Measurements from ENCODE around the gene PCDHA6.
"Not testable (repeated sequence)": the region's sequence is repeated elsewhere in the genome, so short reads cannot be mapped to it uniquely, and the experiment has no call there.

PCDHA6 gene

GRCh38 chr5:140827704-140828361 is at the start of gene PCDHA6:
Gene PCDHA6 (plus strand): TSS chr5:140827960. CDS start chr5:140828092, 132 bp downstream.
- no peak for DNase-seq

GRCh38 chr5:140780512-140780911 is 47.2 kb upstream of the PCDHA6 start:
- DNase-seq: no peak

- no peak for DNase-seq
Observed at GRCh38 chr5:140785905-140786686, 41.7 kb upstream of the PCDHA6 start, which contains the start of gene PCDHA1. Gene PCDHA1 (plus strand): TSS chr5:140786140.

- not testable (repeated sequence) for DNase-seq
Observed at GRCh38 chr5:140787422-140787821, 40.3 kb upstream of the PCDHA6 start.

- DNase-seq: not testable (repeated sequence)
Observed at GRCh38 chr5:140787849-140788504, 39.8 kb upstream of the PCDHA6 start.

GRCh38 chr5:140791089-140791488 is 36.7 kb upstream of the PCDHA6 start:
- DNase-seq: no peak

- DNase-seq: no peak
Observed at GRCh38 chr5:140794595-140795258, 33.0 kb upstream of the PCDHA6 start, which contains the start of gene PCDHA2. Gene PCDHA2 (plus strand): TSS chr5:140794852.

GRCh38 chr5:140795259-140795641 is 32.5 kb upstream of the PCDHA6 start:
- DNase-seq: no peak

- not testable (repeated sequence) for DNase-seq
Observed at GRCh38 chr5:140796072-140796717, 31.6 kb upstream of the PCDHA6 start.

- DNase-seq: no peak
Observed at GRCh38 chr5:140796718-140797095, 31.1 kb upstream of the PCDHA6 start.

- no peak for DNase-seq
Observed at GRCh38 chr5:140800816-140801493, 26.8 kb upstream of the PCDHA6 start, which contains the start of gene PCDHA3. Gene PCDHA3 (plus strand): TSS chr5:140801057.

- DNase-seq: no peak
Observed at GRCh38 chr5:140801494-140801841, 26.3 kb upstream of the PCDHA6 start.

- DNase-seq: not testable (repeated sequence)
Observed at GRCh38 chr5:140802381-140802780, 25.4 kb upstream of the PCDHA6 start.

- no peak for DNase-seq
Observed at GRCh38 chr5:140802781-140803271, 24.9 kb upstream of the PCDHA6 start.

GRCh38 chr5:140806834-140807775 is 20.7 kb upstream of the PCDHA6 start, which contains the start of gene PCDHA4:
Gene PCDHA4 (plus strand): TSS chr5:140807068.
- DNase-seq: no peak

GRCh38 chr5:140808241-140808888 is 19.4 kb upstream of the PCDHA6 start:
- not testable (repeated sequence) for DNase-seq

GRCh38 chr5:140808889-140809291 is 18.9 kb upstream of the PCDHA6 start:
- no peak for DNase-seq

- DNase-seq: no peak
Observed at GRCh38 chr5:140821375-140822280, 6.1 kb upstream of the PCDHA6 start, which contains the start of gene PCDHA5. Gene PCDHA5 (plus strand): TSS chr5:140821613.

- no peak for DNase-seq
Observed at GRCh38 chr5:140822281-140822629, 5.5 kb upstream of the PCDHA6 start.
